NCI-H187 (cell line): ENCODE measurements around the gene MEGF6.
A peak's percentile ranks its signal among the peaks of the same experiment; 100 is the strongest.
"Not testable (repeated sequence)": the region's sequence is repeated elsewhere in the genome, so short reads cannot be mapped to it uniquely, and the experiment has no call there.

Experiments used
- DNase-seq, 2 experiments: peaks; one replicate each; lab custom pipeline; 2025; lab: John Stamatoyannopoulos, UW

MEGF6 gene

DNA sequence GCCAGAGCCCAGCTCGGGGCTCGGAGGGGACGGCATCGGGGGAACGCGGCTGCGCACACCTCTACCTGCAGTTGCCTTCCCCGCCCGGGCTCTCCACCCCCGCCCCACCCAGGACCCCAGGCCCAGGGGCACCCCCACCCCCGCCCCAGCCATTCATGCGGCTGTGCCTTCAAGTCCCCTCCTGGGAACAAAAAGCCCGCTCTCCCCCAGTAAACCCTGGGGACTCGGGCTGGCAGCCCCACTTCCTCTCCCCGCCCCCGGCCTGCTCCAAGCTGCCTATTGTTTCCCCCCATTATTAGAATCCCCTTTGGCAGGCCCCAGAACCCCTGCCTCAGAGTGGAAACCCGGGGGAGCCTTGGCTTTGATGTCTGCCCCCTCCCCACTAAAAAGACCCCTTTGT, 18.0 kb downstream of the MEGF6 start:
- DNase-seq = no peak

DNA sequence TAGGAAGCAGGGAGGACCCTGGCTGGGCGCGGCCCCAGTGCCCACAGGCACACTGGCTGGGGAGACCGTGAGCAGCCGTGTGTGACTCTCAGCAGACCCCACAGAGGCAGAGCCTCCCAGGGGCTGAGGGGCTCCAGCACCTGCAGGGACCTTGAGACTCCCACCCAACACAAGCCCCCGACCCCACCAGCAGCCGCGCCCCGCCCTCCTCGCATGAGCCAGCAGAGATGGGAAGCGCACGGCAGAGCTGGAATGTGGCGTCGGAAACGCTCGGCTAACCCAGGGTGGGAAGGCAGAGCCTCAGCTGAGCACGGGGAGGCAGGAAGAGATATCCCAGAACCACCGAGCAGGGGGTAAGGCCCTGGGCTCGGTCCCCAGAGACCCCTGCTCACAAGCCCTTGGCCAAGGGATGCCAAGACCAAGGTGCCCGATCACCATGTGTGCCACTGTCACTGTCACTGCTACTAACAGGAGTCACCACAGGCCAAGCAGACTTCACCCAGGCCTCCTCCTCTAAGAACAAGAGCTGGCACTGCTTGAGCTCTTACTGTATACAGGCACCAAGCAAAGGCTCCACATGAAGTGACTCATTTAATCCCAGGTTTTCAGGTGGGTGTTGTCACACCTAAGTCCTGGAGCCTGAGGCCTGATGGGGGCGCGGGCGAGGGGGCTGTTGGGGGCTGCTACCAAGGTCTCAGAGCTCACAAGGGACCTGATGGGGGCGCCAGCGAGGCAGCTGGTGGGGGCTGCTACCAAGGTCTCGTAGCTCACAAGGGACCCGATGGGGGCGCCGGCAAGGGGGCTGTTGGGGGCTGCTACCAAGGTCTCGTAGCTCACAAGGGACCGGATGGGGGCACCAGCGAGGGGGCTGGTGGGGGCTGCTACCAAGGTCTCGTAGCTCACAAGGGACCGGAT, 20.1 kb downstream of the MEGF6 start:
- no peak for DNase-seq

DNA sequence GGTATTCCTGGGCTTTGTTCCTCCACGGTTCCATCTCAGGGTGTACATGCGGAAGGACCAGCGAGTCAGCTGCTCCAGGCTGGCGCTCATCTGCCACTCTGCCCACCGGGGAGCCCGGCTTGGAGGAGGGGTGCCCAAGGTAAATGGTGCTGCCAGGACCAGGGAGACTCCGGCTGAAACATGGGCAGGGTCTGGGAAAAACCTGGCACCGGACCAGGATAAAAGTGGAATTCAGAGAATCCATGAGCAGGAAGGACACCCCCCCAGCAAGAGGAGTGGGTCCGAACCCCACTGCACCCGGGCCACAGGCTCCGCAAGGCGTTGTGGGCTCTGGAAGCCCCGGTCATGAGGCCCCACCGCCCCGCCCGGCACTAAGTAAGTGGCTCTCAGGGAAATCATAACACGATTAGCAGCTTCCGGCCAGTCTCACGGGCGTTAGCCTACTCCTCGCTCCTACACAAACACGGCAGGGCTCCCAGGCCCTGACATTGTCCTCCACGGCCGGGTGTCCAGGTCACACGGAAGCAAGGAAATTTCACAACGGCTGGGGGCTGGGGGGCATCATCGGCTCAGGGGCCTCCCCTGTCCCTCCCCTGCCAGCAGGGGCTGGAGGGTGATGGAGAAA, 21.1 kb downstream of the MEGF6 start:
- no peak for DNase-seq

DNA sequence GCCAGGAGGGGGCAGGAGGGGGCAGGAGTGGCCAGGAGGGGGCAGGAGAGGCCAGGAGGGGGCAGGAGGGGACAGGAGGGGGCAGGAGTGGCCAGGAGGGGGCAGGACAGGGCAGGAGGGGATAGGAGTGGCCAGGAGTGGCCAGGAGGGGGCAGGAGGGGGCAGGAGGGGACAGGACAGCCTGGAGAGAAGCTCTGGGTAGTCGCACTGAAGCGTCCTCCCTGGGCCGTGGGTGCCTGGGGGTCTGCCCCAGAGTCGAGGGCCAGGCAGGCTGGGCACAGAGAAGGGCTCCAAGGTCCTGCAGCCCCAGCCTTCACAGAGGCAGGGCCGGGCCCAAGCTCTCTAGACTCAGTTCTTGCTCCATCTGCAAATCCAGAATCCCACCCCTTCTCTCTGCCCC, 22.9 kb downstream of the MEGF6 start:
- no peak for DNase-seq

DNA sequence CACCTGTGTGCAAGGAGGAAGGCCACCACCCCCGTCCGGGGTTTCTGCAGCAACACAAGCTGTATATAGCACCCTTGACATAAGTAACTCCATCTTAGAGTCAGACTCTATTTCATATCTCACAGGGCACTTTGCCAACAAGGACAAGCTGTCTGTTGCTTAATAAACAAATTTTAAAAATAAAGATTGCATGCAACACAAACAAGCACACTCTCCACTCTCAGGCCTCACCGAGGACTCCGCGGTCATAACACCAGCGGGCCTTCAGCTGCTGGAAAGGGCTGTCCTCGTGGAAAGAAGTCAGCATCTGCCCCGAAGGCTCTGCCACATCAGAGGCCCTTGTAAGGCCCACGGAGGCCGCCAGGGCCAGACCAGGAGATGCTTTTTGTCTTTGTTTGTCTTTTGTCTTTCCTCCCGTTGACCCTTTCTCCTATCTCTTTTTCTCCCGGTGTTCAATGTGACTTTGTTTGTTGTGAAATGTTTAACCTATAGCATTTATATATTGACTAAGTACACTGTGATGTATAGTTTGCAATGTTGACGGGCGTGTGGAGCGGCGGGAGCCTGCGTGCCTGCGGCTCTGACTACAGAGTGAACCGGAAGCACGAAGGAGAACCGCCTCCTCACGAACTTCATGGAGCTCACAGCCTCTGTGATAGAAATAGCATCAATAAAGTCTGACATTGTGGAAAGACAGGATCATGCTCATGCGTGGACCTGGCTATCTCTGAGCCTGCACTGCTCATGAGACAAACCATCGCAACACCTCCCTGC, 24.1 kb downstream of the MEGF6 start:
- no peak for DNase-seq

DNA sequence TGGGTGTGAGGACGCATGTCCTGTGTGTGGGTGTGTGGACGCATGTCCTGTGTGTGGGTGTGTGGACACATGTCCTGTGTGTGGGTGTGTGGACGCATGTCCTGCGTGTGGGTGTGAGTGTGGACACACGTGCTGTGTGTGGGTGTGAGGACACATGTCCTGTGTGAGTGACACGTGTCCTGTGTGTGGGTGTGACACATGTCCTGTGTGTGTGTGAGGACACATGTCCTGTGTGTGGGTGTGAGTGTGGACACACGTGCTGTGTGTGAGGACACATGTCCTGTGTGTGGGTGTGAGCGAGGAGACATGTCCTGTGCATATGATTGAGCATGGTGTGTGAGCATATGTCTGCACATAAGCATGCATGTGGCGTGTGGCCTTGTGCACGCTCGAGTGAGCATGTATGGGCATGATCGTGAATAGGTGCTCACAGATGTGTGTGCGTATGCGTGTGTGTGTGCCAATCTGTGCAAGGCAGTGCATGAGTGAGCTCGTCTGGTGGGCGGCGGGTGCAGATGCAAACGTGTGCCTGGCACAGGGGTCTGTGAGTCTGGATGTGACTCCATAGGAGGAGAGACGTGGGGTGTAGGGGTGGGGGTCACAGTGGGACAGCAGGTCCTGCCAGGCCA, 25.3 kb downstream of the MEGF6 start:
- DNase-seq = no peak

DNA sequence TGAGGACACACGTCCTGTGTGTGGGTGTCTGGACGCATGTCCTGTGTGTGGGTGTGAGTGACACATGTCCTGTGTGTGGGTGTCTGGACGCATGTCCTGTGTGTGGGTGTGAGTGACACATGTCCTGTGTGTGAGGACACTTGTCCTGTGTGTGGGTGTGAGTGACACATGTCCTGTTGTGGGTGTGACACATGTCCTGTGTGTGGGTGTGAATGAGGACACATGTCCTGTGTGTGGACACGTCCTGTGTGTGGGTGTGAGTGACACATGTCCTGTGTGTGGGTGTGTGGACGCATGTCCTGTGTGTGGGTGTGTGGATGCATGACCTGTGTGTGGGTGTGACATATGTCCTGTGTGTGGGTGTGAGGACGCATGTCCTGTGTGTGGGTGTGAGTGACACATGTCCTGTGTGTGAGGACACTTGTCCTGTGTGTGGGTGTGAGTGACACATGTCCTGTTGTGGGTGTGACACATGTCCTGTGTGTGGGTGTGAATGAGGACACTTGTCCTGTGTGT, 25.9 kb downstream of the MEGF6 start:
- not testable (repeated sequence) for DNase-seq

DNA sequence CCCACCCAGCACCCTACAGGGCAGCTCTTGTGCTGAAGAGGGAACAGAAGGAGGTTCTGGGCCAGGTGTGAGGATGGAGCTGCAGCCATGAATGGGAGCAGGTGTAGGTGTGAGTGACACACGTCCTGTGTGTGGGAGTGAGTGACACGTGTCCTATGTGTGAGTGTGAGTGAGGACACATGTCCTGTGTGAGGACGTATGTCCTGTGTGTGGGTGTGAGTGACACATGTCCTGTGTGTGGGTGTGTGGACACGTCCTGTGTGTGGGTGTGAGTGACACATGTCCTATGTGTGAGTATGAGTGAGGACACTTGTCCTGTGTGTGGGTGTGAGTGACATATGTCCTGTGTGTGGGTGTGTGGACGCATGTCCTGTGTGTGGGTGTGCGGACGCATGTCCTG, 26.4 kb downstream of the MEGF6 start:
- DNase-seq = no peak

DNA sequence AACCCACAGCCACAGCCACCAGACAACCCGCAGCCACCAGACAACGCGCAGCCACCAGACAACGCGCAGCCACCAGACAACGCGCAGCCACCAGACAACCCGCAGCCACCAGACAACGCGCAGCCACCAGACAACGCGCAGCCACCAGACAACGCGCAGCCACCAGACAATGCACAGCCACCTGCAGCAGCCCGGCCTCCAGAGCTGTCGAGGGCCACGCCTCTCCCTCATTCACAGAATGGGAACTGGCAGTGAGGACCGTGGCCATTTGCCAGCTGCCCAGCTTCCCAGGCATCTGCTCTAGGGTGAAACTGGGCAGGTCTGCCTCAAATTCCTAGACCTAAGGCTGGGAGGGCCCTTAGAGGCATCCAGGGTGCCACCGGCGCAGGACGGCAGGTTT, 27.6 kb downstream of the MEGF6 start:
- DNase-seq = not testable (repeated sequence)

DNA sequence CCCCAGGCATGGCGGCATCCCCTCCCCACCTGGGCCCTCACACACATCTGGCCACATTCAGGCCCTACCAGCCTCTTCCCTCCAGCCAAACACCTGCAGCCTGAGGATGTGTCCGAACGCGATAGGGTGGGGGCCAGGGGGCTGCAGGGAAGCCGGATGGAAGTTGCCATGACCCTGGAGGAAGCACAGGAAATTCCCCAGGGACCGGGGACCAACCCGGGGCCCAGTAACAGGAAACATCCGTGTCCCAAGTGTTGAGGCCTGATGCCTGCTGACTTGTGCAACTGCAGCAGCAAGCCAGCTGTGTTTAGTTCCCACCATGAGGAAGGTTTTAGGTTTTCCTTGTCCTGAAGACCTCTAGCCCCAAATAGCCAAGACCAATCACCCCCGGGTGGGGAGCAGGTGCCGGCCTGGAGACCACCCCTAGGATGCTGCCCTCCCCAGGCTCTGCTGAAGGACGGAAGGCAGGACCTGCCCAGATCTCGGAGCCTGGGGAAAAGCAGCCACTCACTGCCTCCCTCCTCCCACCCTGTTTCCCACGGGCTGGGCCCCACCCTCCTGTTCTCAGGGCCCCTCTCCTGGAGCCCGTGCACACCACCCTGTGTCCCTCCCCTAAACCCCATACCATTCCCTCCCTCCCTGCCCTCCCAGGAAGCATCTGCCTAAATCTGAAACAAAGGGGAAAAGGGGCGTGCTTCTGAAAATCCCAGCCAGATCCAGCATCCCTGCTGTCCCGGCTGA, 29.8 kb downstream of the MEGF6 start:
- no peak for DNase-seq

DNA sequence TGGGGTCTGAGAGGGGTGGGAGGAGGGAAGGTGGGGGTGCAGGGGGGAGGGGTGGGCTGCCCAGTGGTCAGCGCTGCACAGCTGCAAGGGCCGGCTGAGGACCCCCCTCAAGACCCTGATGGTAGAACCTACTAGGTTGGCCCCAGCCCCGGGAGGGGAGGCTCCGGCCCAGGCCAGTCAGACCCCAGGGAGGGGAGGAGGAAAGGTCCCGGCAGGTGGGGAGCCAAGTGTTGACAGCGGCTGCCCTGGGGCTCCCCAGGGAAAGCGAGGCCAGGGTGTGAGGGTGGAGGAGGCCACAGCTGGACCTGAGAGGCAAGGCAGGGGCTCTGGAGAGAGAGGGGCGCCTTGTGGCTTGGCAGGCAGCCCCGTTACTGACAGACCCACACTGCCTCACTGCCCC, 31.1 kb downstream of the MEGF6 start:
- DNase-seq = no peak

DNA sequence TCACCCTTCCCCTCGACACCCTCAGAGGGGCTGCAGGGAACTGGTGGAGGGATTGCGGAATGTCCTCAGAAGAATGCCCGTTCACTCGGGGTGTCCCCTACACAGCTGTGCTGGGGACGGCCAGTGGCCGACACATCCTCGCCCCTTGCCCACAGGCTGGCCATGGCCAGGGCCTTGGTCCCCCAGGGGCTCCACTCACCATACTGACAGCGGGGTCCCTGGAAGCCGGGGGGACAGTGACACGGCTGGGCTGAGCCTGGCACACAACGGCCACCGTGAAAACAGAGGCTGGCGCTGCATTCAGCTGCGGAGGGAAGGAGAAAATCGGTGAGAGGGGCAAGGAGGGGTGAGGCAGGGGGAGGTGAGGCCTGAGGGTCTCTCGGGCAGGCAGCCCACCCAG, 31.7 kb downstream of the MEGF6 start:
- DNase-seq = no peak

DNA sequence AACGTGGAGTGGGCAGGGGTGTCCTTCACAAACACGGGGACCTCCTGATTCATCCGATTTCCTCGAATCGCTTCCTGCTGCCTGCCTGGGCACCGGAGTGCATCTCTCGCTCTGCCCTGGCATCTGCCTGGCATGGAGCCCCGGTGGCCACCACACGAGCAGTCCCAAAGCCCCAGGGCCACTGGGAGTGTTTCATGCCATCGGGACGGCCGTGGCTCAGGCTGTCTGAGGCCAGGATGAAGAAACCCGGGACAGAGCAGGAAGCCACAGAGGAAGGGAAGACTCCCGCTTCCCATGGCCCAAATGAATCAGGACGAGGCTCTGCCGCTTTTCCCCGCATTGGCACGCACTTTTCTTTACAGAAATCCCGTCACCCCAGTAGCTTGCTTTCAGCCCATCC, 32.4 kb downstream of the MEGF6 start:
- no peak for DNase-seq

DNA sequence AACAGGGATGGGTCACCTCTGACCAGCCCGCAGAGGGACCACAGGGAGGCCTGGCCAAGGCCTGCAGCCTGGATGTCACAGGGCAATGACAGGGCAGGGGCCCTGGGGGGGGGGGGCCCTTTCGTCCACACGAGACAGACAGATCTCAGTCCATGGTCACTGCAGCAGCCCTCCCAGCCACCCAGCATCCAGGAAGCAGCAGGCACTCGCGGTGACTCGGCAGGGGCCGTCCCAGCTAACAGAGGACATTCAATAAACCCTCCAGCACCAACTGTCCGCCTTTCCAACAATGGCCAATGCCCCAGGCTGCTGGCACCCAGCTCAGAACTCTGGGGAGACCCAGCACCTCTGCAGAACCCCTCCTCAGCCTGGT, 32.9 kb downstream of the MEGF6 start:
- DNase-seq = no peak

DNA sequence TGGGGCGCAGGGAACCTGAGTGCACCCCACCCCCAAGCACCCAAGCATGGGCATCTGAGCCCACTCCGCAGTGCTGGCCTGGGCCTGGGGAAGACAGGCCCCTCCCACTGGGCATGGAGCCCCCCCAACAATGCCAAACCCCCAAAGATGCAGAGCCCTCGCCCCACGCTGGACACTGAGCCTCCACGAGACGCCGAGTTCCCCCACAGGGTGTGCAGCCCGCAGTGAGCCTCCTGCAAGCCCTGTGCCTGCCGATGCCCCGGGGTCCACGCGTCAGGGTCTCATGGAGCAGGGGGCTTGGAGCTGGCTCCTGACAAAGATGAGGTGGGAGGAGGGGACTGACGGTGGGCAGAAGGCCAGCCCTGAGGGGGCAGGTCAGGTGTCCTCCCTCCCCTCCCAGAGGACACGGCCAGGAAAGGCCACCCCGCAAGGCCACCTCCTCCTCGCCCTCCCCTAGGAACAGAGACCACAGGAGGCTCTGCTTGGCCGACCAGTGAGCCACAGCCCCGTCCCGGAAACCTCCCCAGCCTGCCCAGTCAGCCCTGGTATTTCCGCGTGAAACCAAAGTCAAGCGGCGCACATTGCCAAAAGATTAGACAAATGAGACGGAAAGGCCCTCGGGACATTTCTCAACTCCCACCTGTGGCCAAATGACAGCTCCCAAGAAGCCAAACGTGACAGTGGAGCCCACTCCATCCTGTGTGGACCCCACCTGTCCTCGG, 33.4 kb downstream of the MEGF6 start:
- DNase-seq = no peak

DNA sequence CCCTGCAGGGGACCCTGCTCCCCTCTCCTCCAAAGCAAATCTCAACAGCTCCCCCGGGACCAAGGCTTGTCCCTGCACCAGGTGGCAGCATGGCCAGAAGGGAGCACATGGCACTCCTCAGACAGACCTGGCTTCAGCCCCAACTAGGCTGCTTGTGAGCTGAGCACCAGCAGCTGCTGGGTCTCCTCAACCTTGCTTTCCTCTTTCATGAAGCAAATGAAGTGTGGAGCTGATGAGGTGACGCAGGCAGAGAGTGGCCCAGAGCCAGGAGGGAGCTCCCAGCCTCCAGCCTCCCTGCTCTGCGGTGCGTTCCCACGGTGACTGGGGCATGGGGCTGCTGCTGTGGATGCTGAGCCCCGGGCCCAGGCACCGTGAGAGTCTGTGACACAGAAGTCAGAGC, 34.0 kb downstream of the MEGF6 start:
- peak in 1 of 2 experiments; percentile 49 for DNase-seq

DNA sequence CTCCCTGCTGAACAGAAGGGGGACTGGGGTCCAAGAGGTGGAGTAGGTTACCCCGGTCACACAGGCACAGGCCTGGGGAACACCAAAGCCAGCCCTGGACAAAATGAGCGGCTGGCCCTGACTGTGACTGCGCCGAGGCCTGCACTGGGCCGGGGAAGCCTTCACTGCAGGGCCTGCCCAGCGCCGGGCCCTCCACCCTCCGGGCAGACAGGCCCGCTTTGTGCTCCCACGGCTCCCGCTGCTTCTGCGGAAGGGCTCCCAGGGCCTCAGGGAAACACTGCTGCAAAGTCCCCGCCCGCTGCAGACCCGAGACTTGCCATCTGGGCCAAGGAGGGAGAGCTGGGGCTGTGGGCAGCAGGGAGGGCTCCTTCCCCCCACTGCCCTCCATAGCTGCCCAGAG, 35.3 kb downstream of the MEGF6 start:
- no peak for DNase-seq

DNA sequence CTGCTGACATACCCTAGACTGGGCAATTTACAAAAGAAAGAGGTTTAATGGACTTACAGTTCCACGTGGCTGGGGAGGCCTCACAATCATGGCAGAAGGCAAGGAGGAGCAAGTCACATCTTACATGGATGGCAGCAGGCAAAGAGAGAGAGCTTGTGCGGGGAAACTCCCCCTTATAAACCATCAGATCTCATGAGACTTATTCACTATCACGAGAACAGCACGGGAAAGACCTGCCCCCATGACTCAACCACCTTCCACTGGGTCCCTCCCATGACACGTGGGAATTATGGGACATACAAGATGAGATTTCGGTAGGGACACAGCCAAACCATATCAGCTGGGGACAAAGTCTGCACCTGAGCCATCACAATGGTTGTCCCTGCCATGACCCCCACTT, 35.8 kb downstream of the MEGF6 start:
- DNase-seq = not testable (repeated sequence)

DNA sequence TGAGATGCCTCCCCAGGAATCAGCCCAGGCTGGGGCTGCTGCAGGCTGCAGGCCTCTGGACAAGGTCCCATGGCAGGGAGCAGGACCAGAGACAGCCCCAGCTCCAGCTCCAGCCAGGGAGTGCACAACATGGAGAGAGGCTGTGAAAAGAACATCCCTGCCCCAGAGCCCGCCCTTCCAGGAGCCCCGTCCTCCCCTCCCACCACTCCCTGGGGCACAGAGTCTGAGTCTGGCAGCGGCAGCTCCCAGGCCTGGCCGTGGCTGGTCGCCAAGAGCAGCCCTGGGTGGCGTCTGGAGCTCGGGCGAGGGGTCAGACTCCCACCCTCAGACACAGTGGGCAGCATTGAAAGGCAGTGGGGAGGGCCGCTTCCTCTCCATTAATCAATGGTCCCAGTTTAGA, 37.8 kb downstream of the MEGF6 start:
- no peak for DNase-seq

DNA sequence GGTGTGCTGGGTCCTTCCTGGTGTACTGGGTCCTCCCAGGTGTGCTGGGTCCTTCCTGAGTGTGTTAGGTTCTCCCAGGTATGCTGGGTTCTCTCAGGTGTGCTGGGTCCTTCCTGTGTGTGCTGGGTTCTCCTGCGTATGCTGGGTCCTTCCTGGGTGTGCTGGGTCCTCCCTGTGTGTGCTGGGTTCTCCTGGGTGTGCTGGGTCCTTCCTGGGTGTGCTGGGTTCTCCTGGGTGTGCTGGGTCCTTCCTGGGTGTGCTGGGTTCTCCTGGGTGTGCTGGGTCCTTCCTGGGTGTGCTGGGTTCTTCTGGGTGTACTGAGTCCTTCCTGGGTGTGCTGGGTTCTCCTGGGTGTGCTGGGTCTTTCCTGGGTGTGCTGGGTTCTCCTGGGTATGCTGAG, 38.7 kb downstream of the MEGF6 start:
- not testable (repeated sequence) for DNase-seq

DNA sequence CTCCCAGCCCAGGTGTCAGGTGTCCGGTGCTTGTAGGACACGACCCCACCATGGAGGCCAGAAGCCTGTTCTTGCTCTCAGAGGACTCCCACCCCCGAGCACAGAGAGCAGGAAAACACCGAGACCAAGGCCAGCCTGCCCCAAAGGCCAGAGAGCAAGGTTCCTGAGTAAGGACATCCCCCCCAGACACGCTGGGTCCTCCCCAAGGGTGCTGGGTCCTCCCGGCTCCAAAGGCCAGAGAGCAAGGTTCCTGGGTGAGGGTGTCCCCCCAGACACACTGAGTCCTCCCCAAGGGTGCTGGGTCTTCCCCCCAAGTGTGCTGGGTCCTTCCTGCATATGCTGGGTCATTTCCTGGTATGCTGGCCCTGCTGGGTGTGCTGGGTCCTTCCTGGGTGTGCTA, 40.0 kb downstream of the MEGF6 start:
- DNase-seq = no peak
